ENCODE data around the gene NOTUM.

GRCh38 chr17:81968396-81968745 is 7.4 kb upstream of the NOTUM start:
- TF ChIP-seq CTCF (IDR thresholded peaks at IDR 0.05 in 4 of 5, conservative IDR thresholded peaks at IDR 0.05 in 1 of 5) (no peak), POLR2A (IDR thresholded peaks at IDR 0.05) (no peak)

All from gastrocnemius medialis (tissue), 4 donors.